Smooth muscle cell (in vitro differentiated cells): Measurements from ENCODE around the gene TMC7. TPM values are rescaled to one million over a fixed set of nuclear protein-coding genes. Genes with fewer than 3 reads are reported as not detected.

Experiments used
- DNase-seq: peaks from one replicate; lab custom pipeline; 2025; ENCODE audit not compliant: unreplicated experiment; lab: John Stamatoyannopoulos, UW
- H2AFZ ChIP-seq: fragments of 200-600 bp; sonication (generic); 2 replicates; pipeline ENCODE4 v1.6.0; 2016; ENCODE audit warnings: antibody characterized with exemption, low read depth, mild to moderate bottlenecking
- H3F3A ChIP-seq: fragments of 200-600 bp; sonication (generic); 2 replicates; pipeline ENCODE4 v1.6.0; 2017; ENCODE audit warnings: antibody characterized with exemption, low read depth
- H3K27ac ChIP-seq: fragments of 200-600 bp; sonication (generic); 2 replicates; pipeline ENCODE4 v1.5.1; 2016; ENCODE audit warnings: low read depth, mild to moderate bottlenecking
- H3K27me3 ChIP-seq: fragments of 200-600 bp; sonication (generic); 2 replicates; pipeline ENCODE4 v1.6.1; 2016; ENCODE audit warnings: low read depth, mild to moderate bottlenecking
- H3K36me3 ChIP-seq: fragments of 200-600 bp; sonication (generic); 2 replicates; pipeline ENCODE4 v1.5.1; 2016; ENCODE audit warnings: low read depth
- H3K4me1 ChIP-seq: fragments of 200-600 bp; sonication (generic); 2 replicates; pipeline ENCODE4 v1.5.1; 2016; ENCODE audit warnings: low read depth
- H3K4me2 ChIP-seq: fragments of 200-600 bp; sonication (generic); 2 replicates; pipeline ENCODE4 v1.6.0; 2016; ENCODE audit warnings: mild to moderate bottlenecking
- H3K4me3 ChIP-seq: fragments of 200-600 bp; sonication (generic); 2 replicates; pipeline ENCODE4 v1.5.1; 2016; ENCODE audit warnings: mild to moderate bottlenecking
- H3K79me2 ChIP-seq: fragments of 200-600 bp; sonication (generic); 2 replicates; pipeline ENCODE4 v1.6.0; 2016; ENCODE audit warnings: low read depth, mild to moderate bottlenecking
- H3K9ac ChIP-seq: fragments of 200-600 bp; sonication (generic); 2 replicates; pipeline ENCODE4 v1.6.0; 2016; ENCODE audit warnings: low read depth
- H3K9me3 ChIP-seq: fragments of 200-600 bp; sonication (generic); replicated peaks from 2 replicates; pipeline ENCODE4 v1.5.1; 2016; ENCODE audit warnings: low read depth
- H4K20me1 ChIP-seq: fragments of 200-600 bp; sonication (generic); 2 replicates; pipeline ENCODE4 v1.6.0; 2016; ENCODE audit warnings: low read depth
- CTCF ChIP-seq: fragments of 200-600 bp; sonication (generic); IDR thresholded peaks from 2 replicates; pipeline ENCODE4 v1.5.1; 2017; ENCODE audit warnings: borderline replicate concordance, mild to moderate bottlenecking, antibody characterized with exemption; ENCODE audit not compliant: insufficient read depth, poor library complexity, severe bottlenecking
- WGBS: methylation state at CpG from one replicate; pipeline ENCODE4 v1.1.7; 2016; ENCODE audit warnings: low lambda C conversion rate; 5-methylcytosine and 5-hydroxymethylcytosine counted together
- polyA plus RNA-seq: library from polyadenylated mRNA; unstranded; fragments of >200 nt; fragmentation: Nextera tagmentation; extraction: Ambion mirVana; gene quantifications from 2 replicates; pipeline ENCODE4 v1.2.1, GENCODE V29; 2016
- total RNA-seq: library from RNA; depleted of rRNA; stranded (reverse); fragments of >200 nt; gene quantifications from 2 replicates; pipeline ENCODE4 v1.2.3, GENCODE V29; 2014

Gene TMC7
- total and polyA plus RNA-seq, 2 experiments from 2014 or later = 0.54 to 1.7 TPM

- H3K4me3 ChIP-seq = no peak overlapping the region
- no peak for TF ChIP-seq CTCF
- H3K79me2 ChIP-seq = no peaks in the 10 kb centered on the region
- WGBS = 90% methylated on average over 5 of the region's 5 CpGs
- no peak overlapping the region for H3K27ac ChIP-seq
- no peak overlapping the region for H3K9ac ChIP-seq
- H3F3A ChIP-seq = no peaks in the 10 kb centered on the region
- no peak overlapping the region for H2AFZ ChIP-seq
- no peak overlapping the region for H3K4me2 ChIP-seq
- no peak for DNase-seq
- H3K4me1 ChIP-seq = no peaks in the 10 kb centered on the region
- peaks cover 3% of the 10 kb centered on the region for H3K36me3 ChIP-seq
- H4K20me1 ChIP-seq = no peaks in the 10 kb centered on the region
- peaks cover 1% of the 10 kb centered on the region for H3K9me3 ChIP-seq
- no peaks in the 10 kb centered on the region for H3K27me3 ChIP-seq
Measured at GRCh38 chr16:19084879-19085278, 101.1 kb downstream of the TMC7 start.

DNA sequence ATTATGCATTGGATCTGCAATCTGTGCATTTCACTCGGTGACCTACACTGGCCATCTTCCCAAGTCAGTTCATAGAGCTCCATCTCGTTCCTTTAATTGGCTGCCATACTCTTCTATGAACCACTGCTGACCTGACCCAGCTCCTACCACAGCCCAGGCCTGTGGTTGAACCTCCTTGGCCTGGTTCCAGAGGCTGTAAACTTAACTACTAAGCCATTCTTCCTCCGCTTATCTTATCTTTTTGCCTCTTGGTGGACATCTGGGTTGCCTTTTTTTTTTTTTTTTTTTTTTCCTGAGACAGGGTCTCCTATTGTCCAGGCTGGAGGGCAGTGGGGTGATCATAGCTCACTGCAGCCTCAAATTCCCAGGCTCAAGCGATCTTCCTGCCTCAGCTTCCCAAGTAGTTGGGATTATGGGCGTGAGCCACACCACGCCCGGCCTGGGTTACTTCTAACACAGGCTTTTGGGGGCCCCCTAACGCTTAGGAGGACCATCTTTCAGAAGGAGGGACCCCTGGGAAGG is 102.0 kb downstream of the TMC7 start:
- no peaks in the 10 kb centered on the region for H3F3A ChIP-seq
- H3K4me2 ChIP-seq = peak overlapping the region; percentile 89
- no peaks in the 10 kb centered on the region for H3K79me2 ChIP-seq
- no peaks in the 10 kb centered on the region for H3K27me3 ChIP-seq
- no peaks in the 10 kb centered on the region for H3K36me3 ChIP-seq
- H3K27ac ChIP-seq = no peak overlapping the region
- WGBS = 35% methylated on average over 8 of the region's 8 CpGs
- peak overlapping the region; percentile 46 for H3K4me3 ChIP-seq
- no peak for DNase-seq
- TF ChIP-seq CTCF = no peak
- no peaks in the 10 kb centered on the region for H3K4me1 ChIP-seq
- no peaks in the 10 kb centered on the region for H3K9me3 ChIP-seq
- H4K20me1 ChIP-seq = no peaks in the 10 kb centered on the region
- peak overlapping the region; percentile 73 for H2AFZ ChIP-seq
- no peak overlapping the region for H3K9ac ChIP-seq

DNA sequence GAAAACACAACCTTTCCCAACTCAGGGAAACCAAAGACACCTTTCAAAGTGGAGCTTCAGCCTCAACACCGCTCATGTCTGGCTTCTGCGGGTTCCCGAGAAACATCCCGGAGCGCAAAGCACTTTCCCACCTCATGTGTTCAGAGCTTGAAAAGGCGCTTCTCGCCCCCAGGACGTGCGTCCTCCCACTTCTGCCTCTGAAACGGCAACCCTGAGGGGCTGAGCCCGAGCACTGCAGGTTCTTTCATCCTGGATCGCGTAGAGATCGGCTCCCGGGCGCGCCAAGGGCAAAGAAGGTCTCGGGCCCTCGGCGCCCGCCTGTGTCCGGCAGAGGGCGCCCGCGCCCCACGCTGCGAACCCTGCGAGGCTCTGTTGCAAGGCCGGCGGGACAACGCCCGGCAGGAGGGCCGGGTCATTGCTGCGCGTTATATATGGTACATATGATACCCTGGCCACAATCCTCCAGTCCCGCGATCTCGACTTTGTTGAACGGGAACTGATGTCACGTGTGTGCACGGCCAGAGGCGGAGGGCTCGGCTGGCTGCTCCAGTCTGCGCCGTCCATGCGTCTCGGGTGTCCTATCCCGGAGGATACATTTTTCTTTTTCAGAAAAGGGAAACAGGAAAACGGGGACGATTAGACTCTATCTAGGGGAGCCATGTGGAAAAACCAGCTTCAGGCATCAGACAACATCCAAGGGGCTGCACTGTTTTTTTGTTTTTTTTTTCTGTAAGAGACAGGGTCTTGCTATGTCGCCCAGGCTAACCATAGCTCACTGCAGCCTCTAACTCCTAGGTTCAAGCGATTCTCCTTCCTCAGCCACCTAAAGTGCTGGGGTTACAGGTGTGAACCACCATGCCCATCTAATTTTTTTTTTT is 102.8 kb downstream of the TMC7 start:
- Histone ChIP-seq H2AFZ (peak overlapping the region; percentile 73), H3K4me1 (no peaks in the 10 kb centered on the region), H3K79me2 (no peaks in the 10 kb centered on the region), H3K4me3 (peak overlapping the region; percentile 46), H3K27me3 (no peaks in the 10 kb centered on the region), H3K9ac (no peak overlapping the region), H3K9me3 (no peaks in the 10 kb centered on the region), H3K27ac (no peak overlapping the region), H4K20me1 (no peaks in the 10 kb centered on the region), H3K36me3 (no peaks in the 10 kb centered on the region), H3F3A (no peaks in the 10 kb centered on the region), H3K4me2 (peak overlapping the region; percentile 89)
- peak; percentile 67 for DNase-seq
- WGBS = 16% methylated on average over 52 of the region's 52 CpGs
- peak; percentile 100 for TF ChIP-seq CTCF
